ENCODE data around the gene CAMK4.

Gene CAMK4

DNA sequence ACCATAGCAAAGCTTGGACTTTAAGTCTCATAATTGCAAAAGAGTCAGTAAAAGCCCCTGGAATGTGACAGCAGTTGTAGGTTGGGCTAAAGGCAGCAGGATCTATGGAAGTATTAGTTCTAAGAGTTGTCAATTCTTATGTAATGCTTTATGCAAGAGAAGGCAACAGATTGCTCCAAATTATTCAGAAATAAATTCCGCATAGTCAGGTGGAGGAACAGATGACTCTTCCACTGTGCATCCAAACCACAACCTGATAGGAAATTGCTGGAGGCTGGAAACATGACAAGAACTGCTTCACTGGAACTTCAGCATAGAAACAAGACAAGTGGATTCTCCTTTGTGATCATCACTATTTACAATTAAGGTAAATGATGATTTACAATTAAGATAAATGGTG, 187.1 kb downstream of the CAMK4 start:
- Histone ChIP-seq H3K4me3 (replicated peaks; ENCODE audit: insufficient read depth, low read length) (no peak overlapping the region), H3K27me3 (ENCODE audit: insufficient read depth, poor library complexity, severe bottlenecking) (no peaks in the 10 kb centered on the region), H3K27ac (replicated peaks) (no peak overlapping the region)
- TF ChIP-seq, protein P1, sequence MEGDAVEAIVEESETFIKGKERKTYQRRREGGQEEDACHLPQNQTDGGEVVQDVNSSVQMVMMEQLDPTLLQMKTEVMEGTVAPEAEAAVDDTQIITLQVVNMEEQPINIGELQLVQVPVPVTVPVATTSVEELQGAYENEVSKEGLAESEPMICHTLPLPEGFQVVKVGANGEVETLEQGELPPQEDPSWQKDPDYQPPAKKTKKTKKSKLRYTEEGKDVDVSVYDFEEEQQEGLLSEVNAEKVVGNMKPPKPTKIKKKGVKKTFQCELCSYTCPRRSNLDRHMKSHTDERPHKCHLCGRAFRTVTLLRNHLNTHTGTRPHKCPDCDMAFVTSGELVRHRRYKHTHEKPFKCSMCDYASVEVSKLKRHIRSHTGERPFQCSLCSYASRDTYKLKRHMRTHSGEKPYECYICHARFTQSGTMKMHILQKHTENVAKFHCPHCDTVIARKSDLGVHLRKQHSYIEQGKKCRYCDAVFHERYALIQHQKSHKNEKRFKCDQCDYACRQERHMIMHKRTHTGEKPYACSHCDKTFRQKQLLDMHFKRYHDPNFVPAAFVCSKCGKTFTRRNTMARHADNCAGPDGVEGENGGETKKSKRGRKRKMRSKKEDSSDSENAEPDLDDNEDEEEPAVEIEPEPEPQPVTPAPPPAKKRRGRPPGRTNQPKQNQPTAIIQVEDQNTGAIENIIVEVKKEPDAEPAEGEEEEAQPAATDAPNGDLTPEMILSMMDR (IDR thresholded peaks at IDR 0.05; ENCODE audit: insufficient read depth, low read length) = no peak
- TF ChIP-seq POLR2AphosphoS5 (IDR thresholded peaks at IDR 0.05; ENCODE audit: low read depth) = no peak
- TF ChIP-seq, protein P2, sequence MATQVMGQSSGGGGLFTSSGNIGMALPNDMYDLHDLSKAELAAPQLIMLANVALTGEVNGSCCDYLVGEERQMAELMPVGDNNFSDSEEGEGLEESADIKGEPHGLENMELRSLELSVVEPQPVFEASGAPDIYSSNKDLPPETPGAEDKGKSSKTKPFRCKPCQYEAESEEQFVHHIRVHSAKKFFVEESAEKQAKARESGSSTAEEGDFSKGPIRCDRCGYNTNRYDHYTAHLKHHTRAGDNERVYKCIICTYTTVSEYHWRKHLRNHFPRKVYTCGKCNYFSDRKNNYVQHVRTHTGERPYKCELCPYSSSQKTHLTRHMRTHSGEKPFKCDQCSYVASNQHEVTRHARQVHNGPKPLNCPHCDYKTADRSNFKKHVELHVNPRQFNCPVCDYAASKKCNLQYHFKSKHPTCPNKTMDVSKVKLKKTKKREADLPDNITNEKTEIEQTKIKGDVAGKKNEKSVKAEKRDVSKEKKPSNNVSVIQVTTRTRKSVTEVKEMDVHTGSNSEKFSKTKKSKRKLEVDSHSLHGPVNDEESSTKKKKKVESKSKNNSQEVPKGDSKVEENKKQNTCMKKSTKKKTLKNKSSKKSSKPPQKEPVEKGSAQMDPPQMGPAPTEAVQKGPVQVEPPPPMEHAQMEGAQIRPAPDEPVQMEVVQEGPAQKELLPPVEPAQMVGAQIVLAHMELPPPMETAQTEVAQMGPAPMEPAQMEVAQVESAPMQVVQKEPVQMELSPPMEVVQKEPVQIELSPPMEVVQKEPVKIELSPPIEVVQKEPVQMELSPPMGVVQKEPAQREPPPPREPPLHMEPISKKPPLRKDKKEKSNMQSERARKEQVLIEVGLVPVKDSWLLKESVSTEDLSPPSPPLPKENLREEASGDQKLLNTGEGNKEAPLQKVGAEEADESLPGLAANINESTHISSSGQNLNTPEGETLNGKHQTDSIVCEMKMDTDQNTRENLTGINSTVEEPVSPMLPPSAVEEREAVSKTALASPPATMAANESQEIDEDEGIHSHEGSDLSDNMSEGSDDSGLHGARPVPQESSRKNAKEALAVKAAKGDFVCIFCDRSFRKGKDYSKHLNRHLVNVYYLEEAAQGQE (IDR thresholded peaks at IDR 0.05; ENCODE audit: insufficient replicate concordance, low read depth) = no peak
- TF ChIP-seq SPI1 (IDR thresholded peaks at IDR 0.05; ENCODE audit: borderline replicate concordance, low read depth) = no peak
- TF ChIP-seq GABPA (IDR thresholded peaks at IDR 0.05; ENCODE audit: low read depth) = no peak
- no peak for DNase-seq (ENCODE audit: low read depth in 1 of 2, low spot score in 1 of 2)

DNA sequence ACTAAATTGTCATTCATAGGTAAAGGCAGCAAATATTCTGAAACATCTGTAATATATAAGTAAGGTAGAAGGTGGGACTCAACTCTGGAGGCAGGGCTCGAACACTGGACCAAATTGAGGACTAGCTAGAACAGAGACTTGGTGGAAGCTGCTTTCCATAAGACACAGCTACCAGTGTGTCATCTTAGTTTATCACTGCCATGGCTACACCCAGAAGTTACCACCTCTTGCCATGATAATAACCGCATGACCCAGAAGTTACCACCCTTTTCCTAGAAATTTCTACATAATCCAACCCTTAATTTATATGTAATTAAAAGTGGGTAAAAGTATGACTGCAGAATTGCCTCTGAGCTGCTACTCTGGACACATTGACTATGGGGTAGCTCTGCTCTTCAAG, 188.4 kb downstream of the CAMK4 start:
- Histone ChIP-seq H3K4me3 (replicated peaks; ENCODE audit: insufficient read depth, low read length) (no peak overlapping the region), H3K27ac (replicated peaks) (no peak overlapping the region), H3K27me3 (ENCODE audit: insufficient read depth, poor library complexity, severe bottlenecking) (no peaks in the 10 kb centered on the region)
- TF ChIP-seq GABPA (IDR thresholded peaks at IDR 0.05; ENCODE audit: low read depth) (no peak), POLR2AphosphoS5 (IDR thresholded peaks at IDR 0.05; ENCODE audit: low read depth) (no peak), SPI1 (IDR thresholded peaks at IDR 0.05; ENCODE audit: borderline replicate concordance, low read depth) (no peak)
- TF ChIP-seq, protein P1 (IDR thresholded peaks at IDR 0.05; ENCODE audit: insufficient read depth, low read length) = no peak
- TF ChIP-seq, protein P2 (IDR thresholded peaks at IDR 0.05; ENCODE audit: insufficient replicate concordance, low read depth) = no peak
- no peak for DNase-seq (ENCODE audit: low read depth in 1 of 2, low spot score in 1 of 2)

DNA sequence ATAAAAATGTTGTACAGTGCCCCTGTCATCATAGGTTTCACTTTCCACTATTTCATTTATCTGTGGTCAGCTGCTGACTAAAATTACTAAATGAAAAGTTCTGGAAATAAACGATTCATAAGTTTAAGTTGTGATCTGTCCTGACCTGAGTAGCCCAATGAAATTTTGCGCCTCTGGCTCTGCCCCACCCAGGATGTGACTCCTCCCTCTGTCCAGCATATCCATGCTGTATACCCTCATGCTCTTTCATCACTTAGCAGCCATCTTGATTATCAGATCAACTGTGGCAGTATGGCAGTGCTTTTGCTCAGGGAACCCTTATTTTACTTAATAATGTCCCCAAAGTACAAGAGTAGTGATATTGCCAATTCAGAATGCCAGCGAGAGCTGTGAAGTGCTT, 190.9 kb downstream of the CAMK4 start:
- TF ChIP-seq SPI1 (IDR thresholded peaks at IDR 0.05; ENCODE audit: borderline replicate concordance, low read depth) = no peak
- TF ChIP-seq, protein P2 (IDR thresholded peaks at IDR 0.05; ENCODE audit: insufficient replicate concordance, low read depth) = no peak
- no peak overlapping the region for H3K27ac ChIP-seq (replicated peaks)
- H3K27me3 ChIP-seq (ENCODE audit: insufficient read depth, poor library complexity, severe bottlenecking) = no peaks in the 10 kb centered on the region
- no peak overlapping the region for H3K4me3 ChIP-seq (replicated peaks; ENCODE audit: insufficient read depth, low read length)
- DNase-seq (ENCODE audit: low read depth in 1 of 2, low spot score in 1 of 2) = no peak

DNA sequence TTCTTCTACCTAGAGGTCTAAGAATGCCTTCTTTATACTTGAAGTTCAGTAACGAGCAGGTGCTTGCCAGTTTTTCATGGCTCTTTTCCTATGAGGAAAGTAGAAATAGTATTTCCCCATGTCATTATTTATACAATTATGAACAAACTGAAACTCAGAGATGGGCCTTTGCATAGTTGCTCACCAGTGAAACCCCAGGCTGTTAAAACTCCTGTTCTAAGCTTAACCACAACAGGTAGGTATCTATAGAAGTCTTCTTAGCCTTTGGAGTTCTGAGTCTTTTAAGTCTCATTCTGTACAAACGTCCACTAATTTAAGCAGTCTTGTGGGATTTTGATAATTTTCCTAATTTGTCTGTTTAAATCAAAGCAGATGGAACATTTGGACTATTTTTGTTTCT, 198.1 kb downstream of the CAMK4 start:
- TF ChIP-seq, protein P1 (IDR thresholded peaks at IDR 0.05; ENCODE audit: insufficient read depth, low read length) = no peak
- no peak for TF ChIP-seq POLR2AphosphoS5 (IDR thresholded peaks at IDR 0.05; ENCODE audit: low read depth)
- TF ChIP-seq, protein P2 (IDR thresholded peaks at IDR 0.05; ENCODE audit: insufficient replicate concordance, low read depth) = no peak
- no peak for TF ChIP-seq GABPA (IDR thresholded peaks at IDR 0.05; ENCODE audit: low read depth)
- no peak for TF ChIP-seq SPI1 (IDR thresholded peaks at IDR 0.05; ENCODE audit: borderline replicate concordance, low read depth)
- H3K4me3 ChIP-seq (replicated peaks; ENCODE audit: insufficient read depth, low read length) = no peak overlapping the region
- H3K27ac ChIP-seq (replicated peaks) = no peak overlapping the region
- no peak for DNase-seq (ENCODE audit: low read depth in 1 of 2, low spot score in 1 of 2)
- no peaks in the 10 kb centered on the region for H3K27me3 ChIP-seq (ENCODE audit: insufficient read depth, poor library complexity, severe bottlenecking)

Data from HL-60 (cell line).